H1 (cell line): Measurements from ENCODE around the gene RAD23A. TPM values are rescaled to one million over a fixed set of nuclear protein-coding genes. Genes with fewer than 3 reads are reported as not detected.

Experiments used
- BACH1 ChIP-seq: IDR thresholded peaks from 2 replicates; pipeline ENCODE4 v1.6.1; 2012; ENCODE audit warnings: low read length, improper control_type of control experiment
- CHD1 ChIP-seq: IDR thresholded peaks from 2 replicates; pipeline ENCODE4 v1.6.1; 2012; ENCODE audit warnings: low read depth, low read length, improper control_type of control experiment
- SIN3A ChIP-seq, 2 experiments: IDR thresholded peaks in 1 of 2; conservative IDR thresholded peaks in 1 of 2; 2 replicates each; pipeline ENCODE4 v1.6.1; 2011 to 2012; ENCODE audit warnings: low read length in 2 of 2, improper control_type of control experiment in 1 of 2, low read depth in 1 of 2, mild to moderate bottlenecking in 1 of 2
- USF2 ChIP-seq: IDR thresholded peaks from 2 replicates; pipeline ENCODE4 v1.6.1; 2011; ENCODE audit warnings: low read length, improper control_type of control experiment
- YY1 ChIP-seq: IDR thresholded peaks from 2 replicates; pipeline ENCODE4 v1.6.1; 2011; ENCODE audit warnings: low read depth, mild to moderate bottlenecking, low read length
- polyA plus RNA-seq, 7 experiments: library from polyadenylated mRNA; depleted of rRNA in 3 of 7; stranded (reverse) in 5 of 7; unstranded in 2 of 7; fragments of >200 nt in 5 of 7; fragments of 200-250 nt in 2 of 7; gene quantifications; 1 replicate in 5 of 7; 2 replicates in 1 of 7; 4 replicates in 1 of 7; pipeline versions ENCODE4 v1.2.1 to v1.2.3, GENCODE V29; 2011 to 2013; ENCODE audit warnings: missing spikeins in 2 of 7, mixed read lengths in 2 of 7
- total RNA-seq: library from RNA; stranded (reverse); fragmentation: NEBNext Ultra II Directional; extraction: Animal tissue kit (Norgen Biotek cat#: 25700); gene quantifications from 2 replicates; pipeline ENCODE4 v1.2.1, GENCODE V29; 2021

Gene RAD23A
- total and polyA plus RNA-seq, 2 of the 8 experiments (the other 6 are each of a cell fraction or from before 2014, with no cell fraction given) = 40.0 to 76.1 TPM

- TF ChIP-seq USF2 (no peak), SIN3A (conservative IDR thresholded peaks at IDR 0.05 in 1 of 2, IDR thresholded peaks at IDR 0.05 in 1 of 2; ENCODE audit: low read depth in 1 of 2, low read length in 2 of 2) (no peak), BACH1 (no peak), CHD1 (no peak), YY1 (no peak)
- TF ChIP-seq, all 59 proteins: peak for 0
These were observed 38.5 kb upstream of the RAD23A start (continued) for GRCh38 chr19:12907166-12907565.
